Nasal cavity respiratory epithelium epithelial cell of viscerocranial mucosa (primary cell): ENCODE measurements around the gene AHRR. TPM values are rescaled to one million over a fixed set of nuclear protein-coding genes. Genes with fewer than 3 reads are reported as not detected.

Experiments
- total RNA-seq: library from RNA; depleted of rRNA; stranded (reverse); fragments of >200 nt; gene quantifications from 2 replicates; pipeline ENCODE4 v1.2.3, GENCODE V29; 2014

AHRR gene
- total RNA-seq = 0.50 and 1.0 TPM in 2 replicates

DNA sequence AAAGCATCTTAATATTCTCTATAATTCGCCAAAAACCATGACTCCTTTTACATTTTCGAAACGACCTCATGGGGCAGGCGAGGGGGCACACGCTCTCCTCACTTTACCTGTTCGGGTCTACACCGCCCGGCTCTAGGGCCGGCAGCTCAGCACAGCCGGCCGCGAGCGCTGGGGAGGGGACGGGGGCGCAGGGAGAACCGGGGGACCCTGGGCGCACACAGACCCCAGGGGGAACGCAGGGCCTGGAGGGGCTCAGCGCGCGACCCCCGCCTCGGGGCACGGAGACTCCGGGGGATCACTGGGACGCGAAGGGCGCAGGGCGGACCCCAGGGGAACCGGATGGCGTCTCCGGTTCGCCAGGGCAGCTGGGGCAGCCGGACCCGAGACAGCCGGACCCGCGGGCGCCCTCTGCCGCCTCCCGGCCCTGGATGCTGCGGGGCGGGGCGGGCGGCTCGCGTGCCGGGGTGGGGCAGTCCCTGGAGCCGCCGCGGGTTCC lies at the start of gene AHRR:
TSS of gene AHRR (plus strand) at position 485 of the 496 bp plus-strand sequence. CDS start 22,189 bp downstream, outside the sequence.

DNA sequence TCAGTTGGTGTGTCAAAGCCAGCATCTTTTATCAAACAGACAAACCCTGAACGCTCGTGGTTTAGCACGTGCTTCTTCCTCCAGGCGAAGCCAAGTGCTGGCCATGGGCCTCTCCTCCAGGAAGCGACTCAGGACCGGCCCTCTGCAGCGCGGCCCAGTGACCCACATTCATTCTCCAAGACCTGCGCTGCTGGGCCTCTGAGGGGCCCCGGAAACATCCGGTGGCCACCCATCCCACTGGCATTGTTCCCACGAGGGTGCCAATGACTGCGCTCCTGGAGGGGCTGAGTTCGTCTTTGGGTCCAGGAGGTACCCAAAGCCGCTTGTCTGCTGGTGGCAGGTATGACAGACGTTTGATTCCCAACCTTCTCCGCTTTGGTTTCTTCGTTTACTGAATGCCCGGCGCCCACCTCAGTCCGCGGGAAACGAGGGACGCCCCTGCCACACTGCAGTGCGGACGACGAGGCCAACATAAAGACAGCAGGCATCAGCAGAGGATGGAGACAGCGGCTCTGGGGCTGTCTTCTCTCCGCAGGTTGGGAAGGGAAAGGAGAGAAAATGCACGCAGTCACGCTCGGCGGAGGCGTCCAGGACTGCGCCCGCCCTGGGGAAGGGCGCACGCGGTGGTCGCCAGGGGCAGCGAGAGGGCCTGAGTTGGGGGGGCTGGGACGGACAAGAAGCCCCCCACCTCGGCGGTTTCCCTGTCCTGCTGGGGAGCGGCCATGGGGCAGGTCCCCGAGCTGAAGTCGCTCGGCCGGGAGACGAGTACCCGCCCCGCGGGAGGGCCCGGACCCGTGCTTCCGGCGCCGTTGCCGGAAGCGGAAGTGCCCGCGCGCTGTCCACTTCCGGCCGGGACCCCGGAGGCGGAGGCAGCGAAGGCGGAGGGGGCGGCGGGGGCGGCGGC lies 121.1 kb downstream of the AHRR start, which contains the start of gene EXOC3:
TSS of gene EXOC3 (plus strand) at position 842 of the 904 bp plus-strand sequence. CDS start 3,030 bp downstream, outside the sequence.

Other genes starting within 250 kb of the AHRR start
- gene PLEKHG4B, start 229.5 kb upstream of the AHRR start, total RNA-seq = 0.07 TPM in 1 of 2 replicates, not detected in the other
- gene LRRC14B, start 130.2 kb upstream of the AHRR start, total RNA-seq = not detected in 2 replicates
- 3.1 and 5.5 TPM in 2 replicates for gene CCDC127, start 103.6 kb upstream of the AHRR start, total RNA-seq
- 93.0 and 114 TPM in 2 replicates for gene SDHA, start 103.4 kb upstream of the AHRR start, total RNA-seq
- gene PDCD6, start 50.1 kb upstream of the AHRR start, total RNA-seq = 112 and 118 TPM in 2 replicates
- 24.6 and 45.3 TPM in 2 replicates for gene EXOC3, start 121.5 kb downstream of the AHRR start, total RNA-seq
- gene SLC9A3, start 202.7 kb downstream of the AHRR start, total RNA-seq = 1.0 and 1.6 TPM in 2 replicates